Adrenal gland (tissue), 19 donors: ENCODE results near the gene SOS1. TPM values are rescaled to one million over a fixed set of nuclear protein-coding genes. Genes with fewer than 3 reads are reported as not detected.

Experiments used
- DNase-seq, 7 donors: peaks; one replicate each; pipeline ENCODE4 v3.0.0-alpha.2; 2019 to 2020
- H3K27ac ChIP-seq, 5 donors: fragments of 200-600 bp; sonication (generic) in 4 of 5; 1 replicate in 3 of 5; 2 replicates in 2 of 5; pipeline versions ENCODE4 v1.5.1 to v1.8.0; 2016 to 2020; ENCODE audit warnings: mild to moderate bottlenecking in 1 of 5
- H3K27me3 ChIP-seq: fragments of 200-600 bp; 2 replicates; pipeline ENCODE4 v1.8.0; 2021
- H3K36me3 ChIP-seq, 2 donors: fragments of 200-600 bp; replicated peaks in 1 of 2; 1 replicate in 1 of 2; 2 replicates in 1 of 2; pipeline versions ENCODE4 v1.5.1 to v1.8.0; 2018 to 2022
- H3K4me1 ChIP-seq, 2 donors: fragments of 200-600 bp; replicated peaks in 1 of 2; 1 replicate in 1 of 2; 2 replicates in 1 of 2; pipeline versions ENCODE4 v1.5.1 to v1.8.0; 2018 to 2021
- H3K4me3 ChIP-seq, 4 donors: fragments of 200-600 bp; sonication (generic) in 3 of 4; one replicate each; pipeline ENCODE4 v1.5.1; 2016 to 2018
- H3K9me3 ChIP-seq, 3 donors: fragments of 200-600 bp; sonication (generic) in 1 of 3; replicated peaks in 1 of 3; 1 replicate in 2 of 3; 2 replicates in 1 of 3; pipeline versions ENCODE4 v1.5.1 to v1.8.0; 2016 to 2021
- CTCF ChIP-seq, 6 experiments: fragments of 450-650 bp in 4 of 6; fragments of 200-600 bp in 2 of 6; sonication (generic) in 1 of 6; IDR thresholded peaks; 1 replicate in 5 of 6; 2 replicates in 1 of 6; pipeline versions ENCODE4 v1.5.1 to v1.8.0; 2016 to 2021; ENCODE audit warnings: antibody characterized with exemption in 6 of 6, mild to moderate bottlenecking in 2 of 6, moderate library complexity in 1 of 6
- POLR2A ChIP-seq, 2 donors: fragments of 450-650 bp; IDR thresholded peaks; one replicate each; pipeline ENCODE4 v1.6.1; 2017; ENCODE audit warnings: antibody characterized with exemption in 2 of 2, mild to moderate bottlenecking in 2 of 2, moderate library complexity in 1 of 2
- WGBS, 4 donors: extraction: QIAGEN DNeasy Blood & Tissue Kit in 2 of 4; methylation state at CpG; one replicate each; pipeline versions ENCODE4 v1.1.5 to v1.1.7; 2013 to 2017; 5-methylcytosine and 5-hydroxymethylcytosine counted together
- intact Hi-C, 2 donors: fragments of 100-400 bp; cut with DNase I; formaldehyde crosslinking; loops; one replicate each; pipeline versions ENCODE4 v1.14.1 to v1.15.0; 2022 to 2023
- long read RNA-seq, 10 donors: library from polyadenylated mRNA in 3 of 10; unstranded in 2 of 10; stranded (forward) in 1 of 10; transcript quantifications; one replicate each; pipeline ENCODE4 v2.0.0 and lab custom pipeline, GENCODE V29; 2021 to 2026
- polyA plus RNA-seq, 3 donors: library from polyadenylated mRNA; stranded (reverse); fragments of 200-250 nt in 2 of 3; fragments of 350-450 nt in 1 of 3; fragmentation: Illumina TruSeq in 1 of 3; extraction: RNeasy Lipid Tissue Mini Kit (QIAGEN cat#74804) in 1 of 3; gene quantifications; one replicate each; pipeline ENCODE4 v1.2.3, GENCODE V29; 2013 to 2014
- total RNA-seq, 9 donors: library from RNA; depleted of rRNA in 4 of 9; stranded (reverse); fragments of >200 nt in 4 of 9; fragments of 120-200 nt in 1 of 9; fragmentation: NEBNext Ultra II Directional in 1 of 9; extraction: Animal tissue kit (Norgen Biotek cat#: 25700) in 1 of 9; gene quantifications; one replicate each; pipeline versions ENCODE4 v1.1.0 to v1.2.4, GENCODE V29; 2013 to 2023
- donor health status: healthy with polysubstance abuse.
- donor health status: Bipolar disorder and iron deficiency.
- donor health status: DM: yes; HTN: yes; CAD: no.
- donor health status: DM: no; HTN: no; CAD: no.
- donor health status: DM: no; HTN: no; CAD: no.
- donor health status: DM: yes; HTN: yes; CAD: no.

SOS1 gene
- total RNA-seq (10 to 100 TPM; 13.3 to 42.0 (median 30.8) TPM), polyA plus RNA-seq (10 to 100 TPM in 1 of 3 donors, 1 to 10 TPM in 2; 6.4 to 30.1 (median 6.5) TPM)
- long read RNA-seq, donor 1, full-length matches to known transcripts = 1 of 1 reads
- long read RNA-seq, donor 1, partial matches to known transcripts = 0 of 1 reads
- long read RNA-seq, donor 1, other reads (novel, unspliced or antisense) = 0 of 1 reads
- long read RNA-seq, donor 2 = 0 reads
- long read RNA-seq, donor 3, partial matches to known transcripts = 0 of 1 reads
- long read RNA-seq, donor 3, other reads (novel, unspliced or antisense) = 0 of 1 reads
- long read RNA-seq, donor 4, partial matches to known transcripts = 2 of 4 reads
- long read RNA-seq, donor 4, other reads (novel, unspliced or antisense) = 2 of 4 reads
- long read RNA-seq, donor 5, full-length matches to known transcripts = 3 of 12 reads
- long read RNA-seq, donor 5, partial matches to known transcripts = 5 of 12 reads
- long read RNA-seq, donor 5, other reads (novel, unspliced or antisense) = 4 of 12 reads
- long read RNA-seq, donor 6, partial matches to known transcripts = 2 of 5 reads
- long read RNA-seq, donor 6, other reads (novel, unspliced or antisense) = 3 of 5 reads
- long read RNA-seq, donor 7 = 0 reads
- long read RNA-seq, donor 8 = 0 reads
- long read RNA-seq, donor 9, partial matches to known transcripts = 0 of 1 reads
- long read RNA-seq, donor 9, other reads (novel, unspliced or antisense) = 0 of 1 reads
- long read RNA-seq, donor 10, partial matches to known transcripts = 0 of 1 reads
- long read RNA-seq, donor 10, other reads (novel, unspliced or antisense) = 0 of 1 reads

- WGBS, 4 donors = 1 to 3% (median 1%) methylated on average over 23 to 60 of the region's 60 CpGs
- Histone ChIP-seq H3K36me3 (no peaks in the 10 kb centered on the region), H3K27ac (peak within 1 kb of the TSS; percentile 77 to 98 (median 93)), H3K4me1 (peaks cover 20 to 44% of the 10 kb centered on the region in 2 donors), H3K27me3 (no peaks in the 10 kb centered on the region), H3K9me3 (no peaks in the 10 kb centered on the region), H3K4me3 (peak within 1 kb of the TSS; percentile 45 to 88 (median 78))
- intact Hi-C loops = loop anchor here (10.0 kb wide), 2 partner anchors 56 to 104 kb away; no protein-coding TSS in a partner anchor
- TF ChIP-seq POLR2A (IDR thresholded peaks at IDR 0.05) (peak; percentile 72 to 95), CTCF (IDR thresholded peaks at IDR 0.05) (peak in 1 of 6 experiments; percentile 14)
- peak; percentile 95 to 97 (median 96) for DNase-seq
These were observed at the start of gene SOS1 for GRCh38 chr2:39120771-39121522. SOS1 (minus strand) TSS chr2:39121051; CDS start chr2:39120422, 629 bp downstream.

- WGBS, 4 donors = 73 to 89% (median 85%) methylated on average over 4 of the region's 4 CpGs
- Histone ChIP-seq H3K27me3 (no peaks in the 10 kb centered on the region), H3K9me3 (peaks cover 0 to under 1% (median 0%) of the 10 kb centered on the region in 3 donors), H3K4me1 (no peaks in the 10 kb centered on the region), H3K4me3 (no peak overlapping the region), H3K27ac (no peak overlapping the region), H3K36me3 (no peaks in the 10 kb centered on the region)
- intact Hi-C loops = no loop called here
- no peak for DNase-seq
- no peak for TF ChIP-seq POLR2A (IDR thresholded peaks at IDR 0.05)
- TF ChIP-seq CTCF (IDR thresholded peaks at IDR 0.05) = no peak
These were observed 43.2 kb upstream of the SOS1 start for GRCh38 chr2:39164089-39164488.

GRCh38 chr2:39160982-39161381 is 40.1 kb upstream of the SOS1 start:
- TF ChIP-seq POLR2A (IDR thresholded peaks at IDR 0.05) = no peak
- no peak for TF ChIP-seq CTCF (IDR thresholded peaks at IDR 0.05)
- Histone ChIP-seq H3K4me3 (no peak overlapping the region), H3K27me3 (no peaks in the 10 kb centered on the region), H3K9me3 (peaks cover 0 to 3% (median 0%) of the 10 kb centered on the region in 3 donors), H3K36me3 (no peaks in the 10 kb centered on the region), H3K4me1 (no peaks in the 10 kb centered on the region), H3K27ac (no peak overlapping the region)
- WGBS, 4 donors = 67 to 74% (median 72%) methylated on average over 3 of the region's 3 CpGs
- DNase-seq = no peak
- intact Hi-C loops = no loop called here
